ENCODE measurements around the gene PRUNE2. TPM values are rescaled to one million over a fixed set of nuclear protein-coding genes. Genes with fewer than 3 reads are reported as not detected.

PRUNE2 gene
- total RNA-seq, 1 donor from 2014 or later: 8.7 TPM

DNA sequence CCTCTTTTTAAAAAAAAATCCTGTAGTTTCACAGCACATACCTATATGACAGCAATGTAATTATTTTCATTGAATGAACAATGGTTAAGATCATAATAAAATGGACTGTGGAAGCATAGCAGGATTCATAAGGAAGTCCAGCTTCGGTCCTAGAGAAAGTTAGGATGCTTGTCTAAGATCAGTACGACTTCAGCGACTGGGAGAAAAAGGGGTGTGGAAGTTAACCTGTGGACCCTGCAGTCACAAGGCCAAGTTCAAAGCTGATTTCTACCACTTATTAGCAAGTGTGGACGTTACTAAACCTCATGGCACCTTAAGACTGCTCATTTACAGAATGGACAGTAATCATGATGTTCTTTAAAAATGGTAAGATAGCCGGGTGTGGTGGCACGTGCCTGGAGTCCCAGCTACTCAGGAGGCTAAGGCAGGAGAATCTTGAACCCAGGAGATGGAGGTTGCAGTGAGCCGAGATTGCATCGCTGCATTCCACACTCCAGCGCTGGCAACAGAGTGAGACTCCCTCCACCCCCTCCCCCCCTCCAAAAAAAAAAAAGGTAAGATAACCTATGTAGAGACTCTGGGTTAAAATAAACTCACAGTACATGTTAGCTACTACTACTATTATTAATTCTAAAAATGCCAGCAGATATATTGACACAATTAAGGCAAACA is 213.3 kb downstream of the PRUNE2 start:
- peaks cover 22% of the 10 kb centered on the region for H3K27me3 Mint-ChIP-seq (ENCODE audit: low read depth, unreplicated experiment)
- TF ChIP-seq EZH2 (IDR thresholded peaks at IDR 0.05; ENCODE audit: insufficient read depth, low read length): no peak
- TF ChIP-seq, protein P1, sequence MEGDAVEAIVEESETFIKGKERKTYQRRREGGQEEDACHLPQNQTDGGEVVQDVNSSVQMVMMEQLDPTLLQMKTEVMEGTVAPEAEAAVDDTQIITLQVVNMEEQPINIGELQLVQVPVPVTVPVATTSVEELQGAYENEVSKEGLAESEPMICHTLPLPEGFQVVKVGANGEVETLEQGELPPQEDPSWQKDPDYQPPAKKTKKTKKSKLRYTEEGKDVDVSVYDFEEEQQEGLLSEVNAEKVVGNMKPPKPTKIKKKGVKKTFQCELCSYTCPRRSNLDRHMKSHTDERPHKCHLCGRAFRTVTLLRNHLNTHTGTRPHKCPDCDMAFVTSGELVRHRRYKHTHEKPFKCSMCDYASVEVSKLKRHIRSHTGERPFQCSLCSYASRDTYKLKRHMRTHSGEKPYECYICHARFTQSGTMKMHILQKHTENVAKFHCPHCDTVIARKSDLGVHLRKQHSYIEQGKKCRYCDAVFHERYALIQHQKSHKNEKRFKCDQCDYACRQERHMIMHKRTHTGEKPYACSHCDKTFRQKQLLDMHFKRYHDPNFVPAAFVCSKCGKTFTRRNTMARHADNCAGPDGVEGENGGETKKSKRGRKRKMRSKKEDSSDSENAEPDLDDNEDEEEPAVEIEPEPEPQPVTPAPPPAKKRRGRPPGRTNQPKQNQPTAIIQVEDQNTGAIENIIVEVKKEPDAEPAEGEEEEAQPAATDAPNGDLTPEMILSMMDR (IDR thresholded peaks at IDR 0.05; ENCODE audit: insufficient read depth, low read depth, low read length): no peak
- Histone ChIP-seq H3K4me2 (ENCODE audit: low read length) (peak overlapping the region; percentile 79), H3K9me3 (ENCODE audit: insufficient read depth, low read depth, low read length) (no peaks in the 10 kb centered on the region), H3K27ac (ENCODE audit: low read depth, low read length) (no peak overlapping the region), H3K36me3 (ENCODE audit: insufficient read depth, low read length) (no peaks in the 10 kb centered on the region), H3K79me2 (ENCODE audit: insufficient read depth, low read length) (no peaks in the 10 kb centered on the region), H3K4me1 (ENCODE audit: insufficient read depth, low read length) (peaks cover 11% of the 10 kb centered on the region), H3K4me3 (ENCODE audit: insufficient read depth, low read depth, low read length) (no peak overlapping the region), H4K20me1 (ENCODE audit: insufficient read depth, low read length) (no peaks in the 10 kb centered on the region), H2AFZ (ENCODE audit: low read depth, low read length) (no peak overlapping the region), H3K9ac (ENCODE audit: low read length) (no peak overlapping the region), H3K27me3 (ENCODE audit: insufficient read depth, low read length) (peaks cover 12% of the 10 kb centered on the region)
- FAIRE-seq (no peak), DNase-seq (ENCODE audit: low read depth) (no peak)
- H3K36me3 Mint-ChIP-seq (ENCODE audit: low read depth, unreplicated experiment): no peaks in the 10 kb centered on the region
- H3K4me3 Mint-ChIP-seq (ENCODE audit: unreplicated experiment): no peak overlapping the region
- H3K4me1 Mint-ChIP-seq (ENCODE audit: low read depth, unreplicated experiment): peaks cover 14% of the 10 kb centered on the region
- H3K27ac Mint-ChIP-seq (ENCODE audit: unreplicated experiment): no peak overlapping the region
- no peaks in the 10 kb centered on the region for H3K9me3 Mint-ChIP-seq (ENCODE audit: unreplicated experiment)

GRCh38 chr9:76691517-76692313 is 214.2 kb downstream of the PRUNE2 start:
- H3K4me1 Mint-ChIP-seq (ENCODE audit: low read depth, unreplicated experiment): peaks cover 16% of the 10 kb centered on the region
- H3K4me1 ChIP-seq (ENCODE audit: insufficient read depth, low read length): peaks cover 13% of the 10 kb centered on the region
- H3K27me3 Mint-ChIP-seq (ENCODE audit: low read depth, unreplicated experiment): peaks cover 20% of the 10 kb centered on the region
- peak overlapping the region; percentile 67 for H2AFZ ChIP-seq (ENCODE audit: low read depth, low read length)
- no peaks in the 10 kb centered on the region for H3K36me3 Mint-ChIP-seq (ENCODE audit: low read depth, unreplicated experiment)
- FAIRE-seq (no peak), DNase-seq (ENCODE audit: low read depth) (no peak)
- peak overlapping the region; percentile 52 for H3K4me3 ChIP-seq (ENCODE audit: insufficient read depth, low read depth, low read length)
- H3K4me2 ChIP-seq (ENCODE audit: low read length): peak overlapping the region; percentile 79
- no peaks in the 10 kb centered on the region for H3K9me3 ChIP-seq (ENCODE audit: insufficient read depth, low read depth, low read length)
- H3K36me3 ChIP-seq (ENCODE audit: insufficient read depth, low read length): no peaks in the 10 kb centered on the region
- peak overlapping the region; percentile 47 for H3K9ac ChIP-seq (ENCODE audit: low read length)
- peaks cover 12% of the 10 kb centered on the region for H3K27me3 ChIP-seq (ENCODE audit: insufficient read depth, low read length)
- H3K4me3 Mint-ChIP-seq (ENCODE audit: unreplicated experiment): peak overlapping the region; percentile 54
- no peak overlapping the region for H3K27ac Mint-ChIP-seq (ENCODE audit: unreplicated experiment)
- no peaks in the 10 kb centered on the region for H3K79me2 ChIP-seq (ENCODE audit: insufficient read depth, low read length)
- H3K9me3 Mint-ChIP-seq (ENCODE audit: unreplicated experiment): no peaks in the 10 kb centered on the region
- no peak overlapping the region for H3K27ac ChIP-seq (ENCODE audit: low read depth, low read length)
- H4K20me1 ChIP-seq (ENCODE audit: insufficient read depth, low read length): no peaks in the 10 kb centered on the region
- TF ChIP-seq, protein P1 (IDR thresholded peaks at IDR 0.05; ENCODE audit: insufficient read depth, low read depth, low read length): no peak
- no peak for TF ChIP-seq EZH2 (IDR thresholded peaks at IDR 0.05; ENCODE audit: insufficient read depth, low read length)
